ENCODE data around the gene TLR10.

Gene TLR10

GRCh38 chr4:38723726-38724474, 58.9 kb downstream of the TLR10 start:
- no peak for DNase-seq
- no peak overlapping the region for H3K4me3 ChIP-seq (ENCODE audit: low read depth, low read length)
- no peaks in the 10 kb centered on the region for H3K4me1 ChIP-seq
- no peaks in the 10 kb centered on the region for H3K27me3 ChIP-seq
- H3K36me3 ChIP-seq: no peaks in the 10 kb centered on the region
- no peaks in the 10 kb centered on the region for H3K9me3 ChIP-seq
- no peak for TF ChIP-seq CTCF (IDR thresholded peaks at IDR 0.05; ENCODE audit: low read depth, low read length)

- no peak overlapping the region for H3K4me3 ChIP-seq (ENCODE audit: low read depth, low read length)
- H3K9me3 ChIP-seq: no peaks in the 10 kb centered on the region
- TF ChIP-seq CTCF (IDR thresholded peaks at IDR 0.05; ENCODE audit: low read depth, low read length): no peak
- no peak for DNase-seq
- no peaks in the 10 kb centered on the region for H3K27me3 ChIP-seq
- H3K4me1 ChIP-seq: no peaks in the 10 kb centered on the region
- no peaks in the 10 kb centered on the region for H3K36me3 ChIP-seq
These were observed 59.7 kb downstream of the TLR10 start for GRCh38 chr4:38723114-38723513.
